HG02973 (cell line): ENCODE data around the gene IPO5.

Experiments
- ATAC-seq: cut with Tn5 transposase; IDR thresholded peaks from one replicate; pipeline ENCODE4 v1.9.1; 2021; ENCODE audit warnings: moderate library complexity; ENCODE audit not compliant: unreplicated experiment

The IPO5 gene

GRCh38 chr13:97953376-97953970 lies at the start of gene IPO5:
Gene IPO5, plus strand, starts transcription at chr13:97953675. Its CDS starts 23,022 bp downstream, at chr13:97976697.
- no peak for ATAC-seq

GRCh38 chr13:97904059-97904458 lies 49.4 kb upstream of the IPO5 start:
- ATAC-seq = no peak

GRCh38 chr13:97905517-97905916 lies 48.0 kb upstream of the IPO5 start:
- ATAC-seq = no peak

- ATAC-seq = no peak
These were observed 42.0 kb upstream of the IPO5 start for GRCh38 chr13:97911311-97912138.

DNA sequence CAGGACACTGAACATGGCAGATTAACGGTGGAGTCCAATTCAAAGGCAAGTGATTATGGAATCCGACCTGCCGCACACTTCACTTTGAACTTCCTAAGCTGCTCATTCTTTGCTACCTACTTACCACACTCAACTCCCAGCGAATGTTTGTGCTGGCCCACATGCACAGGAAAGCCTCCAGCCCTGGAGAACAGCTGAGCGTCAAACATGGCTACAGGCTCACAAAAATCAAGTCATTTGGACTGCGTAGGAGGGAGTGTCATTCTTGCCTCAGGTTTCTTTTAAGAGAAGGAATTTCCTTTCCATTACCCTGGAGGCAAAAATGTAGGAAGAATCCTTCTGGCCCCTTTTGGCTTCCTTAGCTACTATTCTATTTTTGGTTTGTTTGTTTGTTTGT lies 41.3 kb upstream of the IPO5 start:
- no peak for ATAC-seq

DNA sequence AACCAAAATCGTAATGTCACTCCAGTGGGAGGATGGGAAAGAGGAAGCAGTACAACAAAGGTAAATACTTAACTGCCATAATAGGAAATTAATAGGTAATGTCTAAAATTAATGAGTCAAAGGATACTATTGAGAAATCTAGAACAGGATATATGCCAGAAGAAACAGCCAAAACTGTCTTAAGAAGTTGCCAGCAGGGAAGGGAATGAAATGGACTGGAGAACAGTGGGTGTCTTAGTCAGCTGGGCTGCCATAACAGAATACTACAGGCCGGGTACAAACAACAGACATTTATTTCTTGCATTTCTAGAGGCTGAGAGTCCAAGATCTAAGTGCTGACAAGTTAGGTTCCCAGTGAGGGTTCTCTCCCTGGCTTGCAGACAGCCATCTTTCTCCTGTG lies 40.3 kb upstream of the IPO5 start:
- no peak for ATAC-seq

DNA sequence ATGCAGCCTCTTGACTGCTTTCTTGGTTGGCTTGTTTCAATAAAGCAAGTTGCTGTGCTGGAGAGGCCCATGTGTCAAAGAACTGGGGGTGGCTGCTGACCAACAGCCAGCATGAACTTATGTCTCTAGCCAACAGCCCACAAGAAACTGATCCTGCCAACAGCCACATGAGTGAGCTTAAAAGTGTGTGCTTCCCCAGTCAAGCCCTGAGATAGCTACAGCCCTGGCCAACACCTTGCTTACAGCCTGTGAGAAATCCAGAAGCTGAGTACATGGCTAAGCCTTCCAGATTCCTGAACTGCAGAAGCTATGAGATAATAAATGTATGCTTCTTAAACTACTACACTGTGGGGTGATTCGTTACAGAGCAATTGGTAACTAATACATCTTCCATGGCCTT lies 38.9 kb upstream of the IPO5 start:
- no peak for ATAC-seq

GRCh38 chr13:97921176-97921816 lies 32.2 kb upstream of the IPO5 start:
- no peak for ATAC-seq

DNA sequence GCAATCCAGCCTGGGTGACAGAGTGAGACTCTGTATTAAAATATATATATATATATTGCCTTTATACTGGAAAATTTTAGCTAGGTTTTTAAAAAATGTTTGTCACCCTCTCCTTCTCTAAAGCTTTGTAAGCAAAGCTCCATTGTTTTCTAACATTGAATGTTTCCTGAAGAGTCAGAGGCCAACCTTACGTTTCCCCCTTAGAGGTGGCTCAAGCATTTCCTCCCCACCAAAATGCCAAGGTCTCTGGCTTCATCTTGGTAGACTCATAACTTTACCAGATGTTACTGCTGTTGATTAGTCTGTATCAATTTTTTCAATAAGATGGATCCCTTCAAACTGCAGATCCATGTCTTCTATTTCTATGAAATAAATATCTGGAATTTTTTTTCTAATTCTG lies 25.2 kb upstream of the IPO5 start:
- ATAC-seq = no peak

DNA sequence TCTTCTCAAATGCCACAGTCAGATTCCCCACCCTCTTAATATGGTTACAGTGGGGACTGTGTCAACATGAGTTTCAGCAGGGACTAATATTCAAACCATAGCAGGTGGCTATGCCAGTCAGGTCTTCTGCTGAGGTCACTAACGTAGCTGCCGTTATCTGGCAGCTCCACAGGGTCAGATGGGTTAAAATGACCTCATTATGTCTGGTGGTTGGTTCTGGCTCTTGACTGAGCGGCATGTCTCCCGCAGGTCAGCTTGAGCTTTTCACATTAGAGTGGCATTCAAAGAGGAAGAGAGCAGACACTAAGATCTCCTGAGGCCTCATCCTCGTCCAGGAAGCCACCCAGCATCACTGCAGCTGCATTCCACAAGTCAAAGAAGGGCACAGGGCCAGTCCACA lies 21.4 kb upstream of the IPO5 start:
- ATAC-seq = no peak

GRCh38 chr13:97932647-97933046 lies 20.8 kb upstream of the IPO5 start:
- no peak for ATAC-seq

DNA sequence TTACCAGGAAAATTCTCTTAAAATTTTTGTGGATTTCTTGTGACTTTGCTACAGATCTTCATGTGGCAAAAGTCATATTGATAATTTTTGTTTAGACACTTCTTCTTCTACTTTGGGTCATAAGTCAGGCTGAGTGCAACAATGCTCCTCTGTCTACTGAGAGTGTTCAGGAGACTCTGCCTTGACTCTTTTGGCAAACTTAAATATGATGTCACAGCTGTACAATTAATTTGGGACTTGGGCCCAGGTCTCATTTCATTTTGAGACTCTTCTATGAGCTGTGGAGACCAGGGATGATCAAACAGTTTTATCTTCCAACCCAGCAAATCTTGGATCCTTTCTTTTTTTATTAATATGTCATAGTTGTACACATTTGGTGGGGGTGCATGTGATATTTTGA lies 19.7 kb upstream of the IPO5 start:
- ATAC-seq = no peak

DNA sequence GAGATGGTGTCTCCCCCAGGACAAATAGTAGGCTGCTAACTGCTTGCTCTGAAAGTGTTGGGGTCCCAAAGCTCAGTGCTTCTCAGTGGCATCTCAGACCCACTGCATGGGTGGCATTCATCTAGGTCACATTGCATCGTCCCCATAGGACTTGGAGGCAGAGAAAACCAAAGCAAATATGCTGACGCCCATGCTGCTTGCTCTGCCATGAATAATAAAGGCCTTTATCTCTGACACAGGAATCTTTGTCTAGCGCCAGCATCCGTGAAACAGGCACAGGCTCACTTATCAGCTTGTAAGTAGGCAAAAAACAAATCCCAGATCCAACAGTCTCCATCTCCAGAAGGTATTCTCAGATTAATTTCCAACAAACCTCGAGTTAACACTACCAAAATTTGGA lies 18.9 kb upstream of the IPO5 start:
- no peak for ATAC-seq

DNA sequence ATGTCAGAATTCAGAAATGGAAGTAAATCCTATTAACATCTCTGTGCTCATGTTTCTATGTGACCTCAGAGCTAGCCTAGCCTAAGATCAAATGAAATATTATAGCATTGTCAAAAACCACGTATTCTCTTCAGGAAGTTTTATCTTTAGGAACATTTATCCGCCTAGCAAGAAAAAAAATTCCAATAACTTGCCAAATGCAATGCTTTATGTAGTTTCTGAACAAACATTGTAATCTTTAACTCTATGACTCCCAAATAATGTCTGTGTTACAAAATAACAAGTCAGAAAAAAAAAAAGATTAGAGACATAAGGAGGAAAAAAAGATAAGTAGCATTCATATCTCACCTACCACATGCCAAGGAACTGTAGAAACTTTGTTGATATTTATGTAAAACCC lies 18.4 kb upstream of the IPO5 start:
- ATAC-seq = no peak

GRCh38 chr13:97936036-97936435 lies 17.4 kb upstream of the IPO5 start:
- ATAC-seq = no peak

DNA sequence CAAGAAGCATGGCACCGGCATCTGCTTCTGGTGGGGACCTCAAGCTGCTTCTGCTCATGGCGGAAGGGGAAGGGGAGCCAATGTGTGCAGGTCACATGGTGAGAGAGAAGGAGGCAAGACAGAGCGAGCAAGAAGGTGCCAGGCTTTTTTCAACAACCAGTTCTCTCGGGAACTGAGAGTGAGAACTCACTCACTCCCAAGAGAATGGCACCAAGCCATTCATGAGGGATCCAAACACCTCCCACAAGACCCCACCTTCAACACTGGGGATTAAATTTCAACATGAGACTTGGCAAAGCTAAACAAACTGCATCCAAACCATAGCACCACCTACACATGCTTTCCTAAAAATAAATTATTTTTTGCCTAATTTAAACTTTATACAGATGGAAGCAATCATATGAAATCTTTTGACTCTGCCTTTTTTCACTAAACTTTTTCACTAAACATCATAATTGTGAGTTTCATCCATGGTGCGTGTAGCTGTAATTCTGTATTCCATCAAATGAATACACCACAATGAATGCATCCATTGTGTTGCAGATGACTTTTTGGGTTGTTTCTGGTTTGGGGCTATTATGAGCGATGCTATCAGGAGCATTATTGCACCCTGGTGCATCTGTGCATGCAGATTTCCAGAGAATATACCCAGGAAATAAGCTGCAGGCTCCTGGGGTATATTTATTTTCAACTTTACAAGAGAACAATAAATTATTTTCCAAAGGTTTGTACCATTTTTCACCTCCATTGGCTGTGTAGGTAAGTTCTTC lies 14.6 kb upstream of the IPO5 start:
- ATAC-seq = no peak

GRCh38 chr13:97944396-97945029 lies 9.0 kb upstream of the IPO5 start:
- no peak for ATAC-seq

GRCh38 chr13:97945342-97945741 lies 8.1 kb upstream of the IPO5 start:
- no peak for ATAC-seq

DNA sequence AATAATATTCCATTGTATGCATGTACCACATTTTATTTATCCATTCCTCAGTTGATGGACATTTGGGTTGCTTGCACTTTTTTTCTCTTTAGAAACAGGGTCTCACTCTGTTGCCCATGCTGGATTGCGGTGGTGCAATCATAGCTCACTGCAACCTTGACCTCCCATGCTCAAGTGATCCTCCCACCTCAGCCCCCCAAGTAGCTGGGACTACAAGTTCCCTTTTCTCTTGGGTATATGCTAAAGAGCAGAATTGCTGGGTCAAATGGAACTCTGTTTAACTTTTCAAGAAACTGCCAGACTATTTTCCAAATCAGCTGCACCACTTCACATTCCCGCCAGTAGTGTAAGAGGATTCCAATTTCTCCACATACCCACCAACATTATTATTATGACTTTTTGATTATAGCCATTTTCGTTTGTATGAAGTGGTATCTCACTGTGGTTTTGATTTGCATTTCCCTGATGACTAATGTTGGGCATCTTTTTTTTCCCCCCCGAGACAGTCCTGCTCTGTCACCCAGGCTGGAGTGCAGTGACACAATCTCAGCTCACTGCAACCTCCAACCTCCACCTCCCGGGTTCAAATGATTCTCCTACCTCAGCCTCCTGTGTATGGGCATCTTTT lies 7.6 kb upstream of the IPO5 start:
- ATAC-seq = no peak

- ATAC-seq = no peak
These were observed 6.4 kb upstream of the IPO5 start for GRCh38 chr13:97946951-97947588.
